ENCODE measurements around the gene ANXA2R.

DNA sequence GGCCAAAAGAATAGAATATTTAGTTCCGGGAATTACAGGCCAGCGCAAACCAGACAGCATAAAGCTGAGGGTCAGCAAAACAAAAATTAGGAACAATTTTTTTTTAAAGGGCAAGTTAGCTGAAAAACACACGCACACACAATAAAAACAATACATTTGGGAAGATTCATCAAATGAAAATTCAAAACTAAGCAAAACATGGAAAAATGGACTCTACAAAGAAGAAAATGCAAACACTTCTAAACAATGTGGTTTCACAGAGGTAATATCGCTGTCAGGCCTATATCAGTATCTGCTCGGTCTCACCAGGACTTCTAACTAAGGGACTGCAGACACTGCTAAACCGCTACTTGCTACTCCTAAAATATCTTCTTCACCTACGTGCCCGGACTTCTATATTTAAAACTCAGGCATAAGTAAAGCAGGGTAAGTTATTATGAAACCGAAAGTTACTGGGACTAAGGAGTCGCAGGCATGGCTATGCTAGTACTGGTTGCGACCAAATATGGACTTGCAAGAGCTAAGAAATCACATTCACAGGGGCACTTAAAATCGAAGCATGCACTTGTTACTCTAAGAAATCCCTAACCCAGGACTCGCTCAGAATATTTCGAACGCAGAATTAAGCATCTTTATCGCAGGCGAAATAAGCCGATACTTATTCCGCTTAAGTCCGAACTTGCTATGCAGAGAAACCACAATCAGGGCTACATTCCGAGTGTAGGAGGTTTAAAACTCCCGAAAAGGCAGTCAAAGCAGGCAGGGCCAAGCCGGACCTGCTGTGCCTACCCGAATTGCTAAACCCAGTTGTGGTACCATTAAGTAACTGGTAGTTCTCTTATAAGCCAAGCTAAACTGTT lies 2.3 kb downstream of the ANXA2R start:
- TF ChIP-seq, protein P1, sequence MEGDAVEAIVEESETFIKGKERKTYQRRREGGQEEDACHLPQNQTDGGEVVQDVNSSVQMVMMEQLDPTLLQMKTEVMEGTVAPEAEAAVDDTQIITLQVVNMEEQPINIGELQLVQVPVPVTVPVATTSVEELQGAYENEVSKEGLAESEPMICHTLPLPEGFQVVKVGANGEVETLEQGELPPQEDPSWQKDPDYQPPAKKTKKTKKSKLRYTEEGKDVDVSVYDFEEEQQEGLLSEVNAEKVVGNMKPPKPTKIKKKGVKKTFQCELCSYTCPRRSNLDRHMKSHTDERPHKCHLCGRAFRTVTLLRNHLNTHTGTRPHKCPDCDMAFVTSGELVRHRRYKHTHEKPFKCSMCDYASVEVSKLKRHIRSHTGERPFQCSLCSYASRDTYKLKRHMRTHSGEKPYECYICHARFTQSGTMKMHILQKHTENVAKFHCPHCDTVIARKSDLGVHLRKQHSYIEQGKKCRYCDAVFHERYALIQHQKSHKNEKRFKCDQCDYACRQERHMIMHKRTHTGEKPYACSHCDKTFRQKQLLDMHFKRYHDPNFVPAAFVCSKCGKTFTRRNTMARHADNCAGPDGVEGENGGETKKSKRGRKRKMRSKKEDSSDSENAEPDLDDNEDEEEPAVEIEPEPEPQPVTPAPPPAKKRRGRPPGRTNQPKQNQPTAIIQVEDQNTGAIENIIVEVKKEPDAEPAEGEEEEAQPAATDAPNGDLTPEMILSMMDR (IDR thresholded peaks at IDR 0.05; ENCODE audit: poor library complexity) = no peak
- peak; percentile 66 for TF ChIP-seq EZH2 (IDR thresholded peaks at IDR 0.05; ENCODE audit: borderline replicate concordance)
- TF ChIP-seq EZH2phosphoT487 (IDR thresholded peaks at IDR 0.05; ENCODE audit: low read depth, severe bottlenecking, unreplicated experiment) = no peak
